ENCODE results near the gene WDR43.

Gene WDR43

GRCh38 chr2:28982381-28982950 is 88.0 kb downstream of the WDR43 start:
- H3K9me3 ChIP-seq, result no peaks in the 10 kb centered on the region
- no peak overlapping the region for H3K4me3 ChIP-seq (ENCODE audit: low read depth, low read length)
- H3K4me1 ChIP-seq, result peaks cover 18% of the 10 kb centered on the region
- H3K36me3 ChIP-seq, result no peaks in the 10 kb centered on the region
- H3K27me3 ChIP-seq, result no peaks in the 10 kb centered on the region
- TF ChIP-seq, protein P1, sequence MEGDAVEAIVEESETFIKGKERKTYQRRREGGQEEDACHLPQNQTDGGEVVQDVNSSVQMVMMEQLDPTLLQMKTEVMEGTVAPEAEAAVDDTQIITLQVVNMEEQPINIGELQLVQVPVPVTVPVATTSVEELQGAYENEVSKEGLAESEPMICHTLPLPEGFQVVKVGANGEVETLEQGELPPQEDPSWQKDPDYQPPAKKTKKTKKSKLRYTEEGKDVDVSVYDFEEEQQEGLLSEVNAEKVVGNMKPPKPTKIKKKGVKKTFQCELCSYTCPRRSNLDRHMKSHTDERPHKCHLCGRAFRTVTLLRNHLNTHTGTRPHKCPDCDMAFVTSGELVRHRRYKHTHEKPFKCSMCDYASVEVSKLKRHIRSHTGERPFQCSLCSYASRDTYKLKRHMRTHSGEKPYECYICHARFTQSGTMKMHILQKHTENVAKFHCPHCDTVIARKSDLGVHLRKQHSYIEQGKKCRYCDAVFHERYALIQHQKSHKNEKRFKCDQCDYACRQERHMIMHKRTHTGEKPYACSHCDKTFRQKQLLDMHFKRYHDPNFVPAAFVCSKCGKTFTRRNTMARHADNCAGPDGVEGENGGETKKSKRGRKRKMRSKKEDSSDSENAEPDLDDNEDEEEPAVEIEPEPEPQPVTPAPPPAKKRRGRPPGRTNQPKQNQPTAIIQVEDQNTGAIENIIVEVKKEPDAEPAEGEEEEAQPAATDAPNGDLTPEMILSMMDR (IDR thresholded peaks at IDR 0.05; ENCODE audit: low read depth, low read length), result no peak
- DNase-seq, result no peak

DNA sequence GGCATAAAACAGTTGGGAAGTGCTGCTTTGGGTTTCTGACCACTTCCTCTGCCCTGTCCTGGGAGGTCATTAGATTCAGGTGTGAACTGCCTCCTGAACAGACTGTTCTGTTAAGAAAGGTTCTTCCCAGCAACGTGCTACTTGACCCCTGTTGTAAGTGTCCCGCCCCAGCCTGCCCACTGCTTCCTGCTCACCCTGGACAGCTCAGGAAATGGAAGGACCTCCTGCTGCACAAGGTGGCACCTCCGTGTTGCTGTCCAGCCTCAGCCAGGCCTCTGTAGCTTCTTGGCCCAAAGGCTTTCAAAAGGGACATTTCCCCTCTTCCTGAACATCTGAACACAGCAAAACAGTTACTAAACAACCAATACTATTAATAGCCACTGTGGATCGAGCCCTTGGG is 92.0 kb downstream of the WDR43 start:
- no peaks in the 10 kb centered on the region for H3K9me3 ChIP-seq
- no peaks in the 10 kb centered on the region for H3K36me3 ChIP-seq
- no peak for DNase-seq
- TF ChIP-seq, protein P1 (IDR thresholded peaks at IDR 0.05; ENCODE audit: low read depth, low read length), result no peak
- H3K4me3 ChIP-seq (ENCODE audit: low read depth, low read length), result no peak overlapping the region
- no peaks in the 10 kb centered on the region for H3K27me3 ChIP-seq
- H3K4me1 ChIP-seq, result peaks cover 3% of the 10 kb centered on the region; the same call in 1 of the 2 replicates

GRCh38 chr2:28989973-28990372 is 95.5 kb downstream of the WDR43 start:
- Histone ChIP-seq H3K4me1 (no peaks in the 10 kb centered on the region), H3K4me3 (ENCODE audit: low read depth, low read length) (no peak overlapping the region), H3K36me3 (no peaks in the 10 kb centered on the region), H3K27me3 (no peaks in the 10 kb centered on the region), H3K9me3 (no peaks in the 10 kb centered on the region)
- TF ChIP-seq, protein P1 (IDR thresholded peaks at IDR 0.05; ENCODE audit: low read depth, low read length), result no peak
- no peak for DNase-seq

- H3K4me3 ChIP-seq (ENCODE audit: low read depth, low read length), result no peak overlapping the region
- no peaks in the 10 kb centered on the region for H3K36me3 ChIP-seq
- H3K27me3 ChIP-seq, result no peaks in the 10 kb centered on the region
- H3K9me3 ChIP-seq, result no peaks in the 10 kb centered on the region
- no peak for DNase-seq
- no peaks in the 10 kb centered on the region for H3K4me1 ChIP-seq
- TF ChIP-seq, protein P1 (IDR thresholded peaks at IDR 0.05; ENCODE audit: low read depth, low read length), result no peak
These were observed 96.0 kb downstream of the WDR43 start for GRCh38 chr2:28990445-28990844.

DNA sequence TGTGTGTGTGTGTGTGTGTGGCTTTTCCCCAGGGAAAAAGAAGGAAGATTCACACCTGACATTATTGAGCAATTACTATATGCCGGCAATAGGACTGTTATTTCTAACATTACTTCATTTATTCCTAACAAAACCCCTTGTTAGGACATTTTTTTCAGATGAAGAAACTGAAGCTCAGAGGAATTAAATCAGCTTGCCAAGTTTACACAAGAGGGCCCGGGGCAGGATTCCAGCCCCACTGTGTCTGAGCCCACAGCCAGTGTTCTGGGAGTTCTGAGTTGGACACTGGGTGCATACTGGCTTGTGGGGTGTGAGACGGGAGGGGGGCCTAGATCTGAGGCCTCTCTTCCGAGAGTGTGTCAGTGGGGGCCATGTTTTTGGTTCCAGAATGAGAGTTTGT is 96.6 kb downstream of the WDR43 start:
- Histone ChIP-seq H3K4me1 (no peaks in the 10 kb centered on the region), H3K36me3 (no peaks in the 10 kb centered on the region), H3K27me3 (no peaks in the 10 kb centered on the region), H3K4me3 (ENCODE audit: low read depth, low read length) (no peak overlapping the region), H3K9me3 (no peaks in the 10 kb centered on the region)
- TF ChIP-seq, protein P1 (IDR thresholded peaks at IDR 0.05; ENCODE audit: low read depth, low read length), result no peak
- no peak for DNase-seq

DNA sequence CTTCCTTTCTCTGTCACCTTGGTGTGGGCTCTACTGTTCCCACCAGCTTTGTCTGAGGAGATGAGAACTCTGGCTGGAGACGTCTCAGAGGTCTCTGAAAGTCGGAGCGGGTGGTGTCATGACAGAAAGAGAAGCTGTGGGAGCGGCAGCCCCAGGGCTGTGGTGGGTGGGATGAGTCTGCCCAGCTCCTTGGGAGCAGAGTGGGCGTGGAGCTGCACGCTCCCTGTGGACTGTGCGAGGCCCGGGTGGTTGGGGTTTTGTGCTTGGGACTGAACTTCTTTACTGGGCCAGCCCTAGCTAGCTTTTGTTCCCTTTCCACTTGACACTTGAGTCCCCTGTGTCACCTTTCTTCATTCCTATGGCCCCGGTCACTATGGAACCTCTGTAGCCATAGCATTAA is 97.0 kb downstream of the WDR43 start:
- H3K4me3 ChIP-seq (ENCODE audit: low read depth, low read length), result no peak overlapping the region
- TF ChIP-seq, protein P1 (IDR thresholded peaks at IDR 0.05; ENCODE audit: low read depth, low read length), result no peak
- H3K36me3 ChIP-seq, result no peaks in the 10 kb centered on the region
- no peaks in the 10 kb centered on the region for H3K9me3 ChIP-seq
- no peaks in the 10 kb centered on the region for H3K27me3 ChIP-seq
- no peaks in the 10 kb centered on the region for H3K4me1 ChIP-seq
- DNase-seq, result no peak

Data from BE2C (cell line).